Uterus (tissue), 2 donors: ENCODE data around the gene DMXL1.

Experiments
- POLR2A ChIP-seq, 2 donors: fragments of 450-650 bp; IDR thresholded peaks; one replicate each; pipeline ENCODE4 v1.6.1; 2016; ENCODE audit warnings: antibody characterized with exemption in 2 of 2, mild to moderate bottlenecking in 1 of 2, moderate library complexity in 1 of 2
- TF ChIP-seq, protein P1 (sequence below), 4 experiments: fragments of 200-600 bp in 2 of 4; fragments of 450-650 bp in 2 of 4; sonication (generic) in 2 of 4; IDR thresholded peaks; one replicate each; pipeline ENCODE4 v1.5.1; 2016 to 2019; ENCODE audit warnings: antibody characterized with exemption in 4 of 4, mild to moderate bottlenecking in 2 of 4, moderate library complexity in 1 of 4

DNA sequence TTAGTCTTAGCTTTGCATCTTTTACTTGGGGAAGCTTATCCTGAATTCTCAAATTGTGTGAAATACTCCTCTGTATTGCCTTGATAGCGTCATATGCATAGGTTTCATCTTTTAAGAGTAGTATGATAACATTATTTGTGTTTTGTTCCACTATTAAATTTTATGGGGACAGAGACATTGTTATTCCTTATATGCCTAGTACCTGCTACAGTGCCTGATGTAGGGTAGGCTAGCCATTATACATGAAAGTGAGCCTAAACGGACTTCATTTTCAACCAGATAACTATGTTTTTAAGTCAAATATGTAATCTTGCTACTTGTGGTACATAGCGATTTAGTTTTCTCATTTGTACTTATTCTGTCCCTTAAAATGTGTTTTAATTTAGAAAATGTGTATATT is 105.9 kb downstream of the DMXL1 start:
- TF ChIP-seq, protein P1, sequence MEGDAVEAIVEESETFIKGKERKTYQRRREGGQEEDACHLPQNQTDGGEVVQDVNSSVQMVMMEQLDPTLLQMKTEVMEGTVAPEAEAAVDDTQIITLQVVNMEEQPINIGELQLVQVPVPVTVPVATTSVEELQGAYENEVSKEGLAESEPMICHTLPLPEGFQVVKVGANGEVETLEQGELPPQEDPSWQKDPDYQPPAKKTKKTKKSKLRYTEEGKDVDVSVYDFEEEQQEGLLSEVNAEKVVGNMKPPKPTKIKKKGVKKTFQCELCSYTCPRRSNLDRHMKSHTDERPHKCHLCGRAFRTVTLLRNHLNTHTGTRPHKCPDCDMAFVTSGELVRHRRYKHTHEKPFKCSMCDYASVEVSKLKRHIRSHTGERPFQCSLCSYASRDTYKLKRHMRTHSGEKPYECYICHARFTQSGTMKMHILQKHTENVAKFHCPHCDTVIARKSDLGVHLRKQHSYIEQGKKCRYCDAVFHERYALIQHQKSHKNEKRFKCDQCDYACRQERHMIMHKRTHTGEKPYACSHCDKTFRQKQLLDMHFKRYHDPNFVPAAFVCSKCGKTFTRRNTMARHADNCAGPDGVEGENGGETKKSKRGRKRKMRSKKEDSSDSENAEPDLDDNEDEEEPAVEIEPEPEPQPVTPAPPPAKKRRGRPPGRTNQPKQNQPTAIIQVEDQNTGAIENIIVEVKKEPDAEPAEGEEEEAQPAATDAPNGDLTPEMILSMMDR (IDR thresholded peaks at IDR 0.05) = no peak
- no peak for TF ChIP-seq POLR2A (IDR thresholded peaks at IDR 0.05)
